Ishikawa (cell line): Measurements from ENCODE around the gene SUV39H2.

ENCODE experiments used
- CEBPB ChIP-seq: IDR thresholded peaks from 2 replicates; pipeline ENCODE4 v1.6.1; 2012
- CREB1 ChIP-seq: IDR thresholded peaks from 2 replicates; pipeline ENCODE4 v1.6.1; 2012; ENCODE audit warnings: low read depth
- EGR1 ChIP-seq: IDR thresholded peaks from 2 replicates; pipeline ENCODE4 v1.6.1; 2012
- EP300 ChIP-seq: IDR thresholded peaks from 2 replicates; pipeline ENCODE4 v1.6.1; 2012; ENCODE audit warnings: borderline replicate concordance
- FOXM1 ChIP-seq: IDR thresholded peaks from 2 replicates; pipeline ENCODE4 v1.6.1; 2012; ENCODE audit warnings: low read depth, borderline replicate concordance
- MAX ChIP-seq: IDR thresholded peaks from 2 replicates; pipeline ENCODE4 v1.6.1; 2012
- NFIC ChIP-seq: IDR thresholded peaks from 2 replicates; pipeline ENCODE4 v1.6.1; 2012
- RAD21 ChIP-seq: IDR thresholded peaks from 2 replicates; pipeline ENCODE4 v1.6.1; 2012; ENCODE audit warnings: low read depth
- REST ChIP-seq: IDR thresholded peaks from 2 replicates; pipeline ENCODE4 v1.6.1; 2012; ENCODE audit warnings: low read depth, mild to moderate bottlenecking
- TAF1 ChIP-seq: IDR thresholded peaks from 2 replicates; pipeline ENCODE4 v1.6.1; 2012; ENCODE audit warnings: low read depth, mild to moderate bottlenecking
- TCF12 ChIP-seq: IDR thresholded peaks from 2 replicates; pipeline ENCODE4 v1.6.1; 2012; ENCODE audit warnings: low read depth
- TEAD4 ChIP-seq: IDR thresholded peaks from 2 replicates; pipeline ENCODE4 v1.6.1; 2012
- USF1 ChIP-seq: IDR thresholded peaks from 2 replicates; pipeline ENCODE4 v1.6.1; 2012
- YY1 ChIP-seq: IDR thresholded peaks from 2 replicates; pipeline ENCODE4 v1.6.1; 2012; ENCODE audit warnings: low read depth
- ZBTB7A ChIP-seq: IDR thresholded peaks from 2 replicates; pipeline ENCODE4 v1.6.1; 2012; ENCODE audit warnings: low read depth

Gene SUV39H2

GRCh38 chr10:14844948-14845347, 33.7 kb upstream of the SUV39H2 start:
- TF ChIP-seq YY1: no peak
- TF ChIP-seq TEAD4: no peak
- TF ChIP-seq TAF1: no peak
- TF ChIP-seq CEBPB: no peak
- TF ChIP-seq USF1: no peak
- no peak for TF ChIP-seq TCF12
- no peak for TF ChIP-seq REST
- no peak for TF ChIP-seq RAD21
- TF ChIP-seq FOXM1: no peak
- TF ChIP-seq ZBTB7A: no peak
- TF ChIP-seq EGR1: no peak
- TF ChIP-seq EP300: no peak
- no peak for TF ChIP-seq NFIC
- no peak for TF ChIP-seq MAX
- no peak for TF ChIP-seq CREB1

- TF ChIP-seq USF1 (no peak), YY1 (no peak), TCF12 (no peak), TAF1 (no peak), EGR1 (no peak), EP300 (no peak), ZBTB7A (no peak), CREB1 (no peak), FOXM1 (no peak), RAD21 (no peak), CEBPB (no peak), REST (no peak), TEAD4 (no peak), MAX (no peak), NFIC (no peak)
Observed at GRCh38 chr10:14852236-14852635, 26.4 kb upstream of the SUV39H2 start.

- TF ChIP-seq NFIC (no peak), YY1 (no peak), TEAD4 (no peak), CREB1 (no peak), RAD21 (no peak), REST (no peak), EP300 (no peak), TCF12 (no peak), TAF1 (no peak), USF1 (no peak), EGR1 (no peak), MAX (no peak), FOXM1 (no peak), ZBTB7A (no peak), CEBPB (no peak)
Observed at GRCh38 chr10:14855453-14855852, 23.2 kb upstream of the SUV39H2 start.

- TF ChIP-seq NFIC: no peak
- no peak for TF ChIP-seq USF1
- TF ChIP-seq CEBPB: no peak
- TF ChIP-seq REST: no peak
- no peak for TF ChIP-seq MAX
- TF ChIP-seq TCF12: no peak
- TF ChIP-seq TEAD4: no peak
- no peak for TF ChIP-seq EGR1
- TF ChIP-seq CREB1: no peak
- TF ChIP-seq ZBTB7A: no peak
- TF ChIP-seq TAF1: no peak
- no peak for TF ChIP-seq FOXM1
- TF ChIP-seq RAD21: no peak
- no peak for TF ChIP-seq YY1
- no peak for TF ChIP-seq EP300
Observed at GRCh38 chr10:14858338-14858960, 20.2 kb upstream of the SUV39H2 start.
